Neural progenitor cell (in vitro differentiated cells): ENCODE results near the gene NHEJ1. TPM values are rescaled to one million over a fixed set of nuclear protein-coding genes. Genes with fewer than 3 reads are reported as not detected.

Experiments used
- DNase-seq: peaks from one replicate; pipeline ENCODE4 v3.0.0-alpha.2; 2016; ENCODE audit warnings: low spot score
- H2AFZ ChIP-seq: fragments of 200-600 bp; sonication (generic); replicated peaks from 2 replicates; pipeline ENCODE4 v1.6.1; 2016; ENCODE audit warnings: antibody characterized with exemption
- H3F3A ChIP-seq: fragments of 200-600 bp; sonication (generic); 2 replicates; pipeline ENCODE4 v1.6.1; 2016; ENCODE audit warnings: antibody characterized with exemption, low read depth
- H3K27ac ChIP-seq: fragments of 200-600 bp; sonication (generic); 2 replicates; pipeline ENCODE4 v1.5.1; 2016; ENCODE audit warnings: mild to moderate bottlenecking
- H3K27me3 ChIP-seq: fragments of 200-600 bp; sonication (generic); 2 replicates; pipeline ENCODE4 v1.6.1; 2016; ENCODE audit warnings: mild to moderate bottlenecking, moderate library complexity
- H3K36me3 ChIP-seq: fragments of 200-600 bp; sonication (generic); 2 replicates; pipeline ENCODE4 v1.5.1; 2016
- H3K4me1 ChIP-seq: fragments of 200-600 bp; sonication (generic); 2 replicates; pipeline ENCODE4 v1.6.1; 2016; ENCODE audit warnings: mixed run types
- H3K4me2 ChIP-seq: fragments of 200-600 bp; sonication (generic); 2 replicates; pipeline ENCODE4 v1.6.1; 2016
- H3K4me3 ChIP-seq: fragments of 200-600 bp; sonication (generic); 2 replicates; pipeline ENCODE4 v1.5.1; 2016
- H3K79me2 ChIP-seq: fragments of 200-600 bp; sonication (generic); 2 replicates; pipeline ENCODE4 v1.6.1; 2016; ENCODE audit warnings: low read depth
- H3K9ac ChIP-seq: fragments of 200-600 bp; sonication (generic); 2 replicates; pipeline ENCODE4 v1.6.1; 2016
- H3K9me3 ChIP-seq: fragments of 200-600 bp; sonication (generic); 2 replicates; pipeline ENCODE4 v1.5.1; 2016; ENCODE audit warnings: low read depth
- H4K20me1 ChIP-seq: fragments of 200-600 bp; sonication (generic); 2 replicates; pipeline ENCODE4 v1.6.1; 2016; ENCODE audit warnings: low read depth
- H3K27ac Mint-ChIP-seq: 3 replicates; pipeline ENCODE4 v1.8.0; 2021; ENCODE audit warnings: mixed read lengths
- H3K27me3 Mint-ChIP-seq: 2 replicates; pipeline ENCODE4 v1.8.0; 2022; ENCODE audit warnings: low read depth, mild to moderate bottlenecking, inconsistent platforms, moderate library complexity, mixed read lengths; ENCODE audit not compliant: insufficient read depth
- H3K36me3 Mint-ChIP-seq: 3 replicates; pipeline ENCODE4 v1.8.0; 2021; ENCODE audit warnings: mixed read lengths
- H3K4me1 Mint-ChIP-seq: 3 replicates; pipeline ENCODE4 v1.8.0; 2021; ENCODE audit warnings: mixed read lengths
- H3K4me3 Mint-ChIP-seq: 3 replicates; pipeline ENCODE4 v1.8.0; 2021; ENCODE audit warnings: mild to moderate bottlenecking, moderate library complexity, mixed read lengths
- H3K9me3 Mint-ChIP-seq: 3 replicates; pipeline ENCODE4 v1.8.0; 2020; ENCODE audit warnings: mixed read lengths
- CTCF ChIP-seq: fragments of 200-600 bp; sonication (generic); IDR thresholded peaks from 2 replicates; pipeline ENCODE4 v1.5.1; 2017; ENCODE audit warnings: antibody characterized with exemption, mild to moderate bottlenecking
- EZH2 ChIP-seq: fragments of 200-600 bp; sonication (generic); IDR thresholded peaks from 2 replicates; pipeline ENCODE4 v1.6.1; 2017; ENCODE audit warnings: antibody characterized with exemption, mild to moderate bottlenecking, moderate library complexity
- EZH2phosphoT487 ChIP-seq: fragments of 200-600 bp; sonication (generic); IDR thresholded peaks from 2 replicates; pipeline ENCODE4 v1.6.1; 2017; ENCODE audit warnings: antibody characterized with exemption
- total RNA-seq: library from RNA; depleted of rRNA; stranded (reverse); fragments of >200 nt; gene quantifications from 2 replicates; pipeline ENCODE4 v1.2.3, GENCODE V29; 2015; ENCODE audit warnings: low replicate concordance

Gene NHEJ1
- total RNA-seq, 1 donor from 2014 or later, result 25.5 TPM

GRCh38 chr2:219104107-219105035, 56.2 kb downstream of the NHEJ1 start:
- no peaks in the 10 kb centered on the region for H3K36me3 ChIP-seq
- H3K4me2 ChIP-seq, result no peak overlapping the region
- H3K4me3 ChIP-seq, result no peak overlapping the region
- no peak overlapping the region for H3K27ac ChIP-seq
- H3K4me1 ChIP-seq, result peaks cover 3% of the 10 kb centered on the region
- no peak for TF ChIP-seq EZH2
- TF ChIP-seq CTCF, result peak; percentile 82
- no peak for TF ChIP-seq EZH2phosphoT487
- no peaks in the 10 kb centered on the region for H3K79me2 ChIP-seq
- H4K20me1 ChIP-seq, result peaks cover 2% of the 10 kb centered on the region
- H3K27me3 Mint-ChIP-seq, result no peaks in the 10 kb centered on the region
- H3K9ac ChIP-seq, result no peak overlapping the region
- H3K27me3 ChIP-seq, result no peaks in the 10 kb centered on the region
- peak; percentile 67 for DNase-seq
- no peaks in the 10 kb centered on the region for H3K9me3 Mint-ChIP-seq
- H3K4me3 Mint-ChIP-seq, result no peak overlapping the region
- H3F3A ChIP-seq, result no peaks in the 10 kb centered on the region
- no peaks in the 10 kb centered on the region for H3K36me3 Mint-ChIP-seq
- no peak overlapping the region for H3K27ac Mint-ChIP-seq
- no peaks in the 10 kb centered on the region for H3K9me3 ChIP-seq
- H3K4me1 Mint-ChIP-seq, result peaks cover 3% of the 10 kb centered on the region
- no peak overlapping the region for H2AFZ ChIP-seq

- H2AFZ ChIP-seq, result no peak overlapping the region
- no peaks in the 10 kb centered on the region for H3K27me3 Mint-ChIP-seq
- no peaks in the 10 kb centered on the region for H3K4me1 ChIP-seq
- H3K27ac ChIP-seq, result no peak overlapping the region
- H3K9me3 Mint-ChIP-seq, result no peaks in the 10 kb centered on the region
- H3K9me3 ChIP-seq, result no peaks in the 10 kb centered on the region
- H3K4me3 Mint-ChIP-seq, result no peak overlapping the region
- DNase-seq, result no peak
- H3K4me1 Mint-ChIP-seq, result no peaks in the 10 kb centered on the region
- no peak for TF ChIP-seq EZH2phosphoT487
- TF ChIP-seq CTCF, result no peak
- no peak for TF ChIP-seq EZH2
- no peaks in the 10 kb centered on the region for H3K27me3 ChIP-seq
- no peaks in the 10 kb centered on the region for H3K79me2 ChIP-seq
- no peak overlapping the region for H3K4me3 ChIP-seq
- H3K4me2 ChIP-seq, result no peak overlapping the region
- no peak overlapping the region for H3K9ac ChIP-seq
- no peaks in the 10 kb centered on the region for H3K36me3 ChIP-seq
- H4K20me1 ChIP-seq, result no peaks in the 10 kb centered on the region
- no peak overlapping the region for H3K27ac Mint-ChIP-seq
- H3F3A ChIP-seq, result no peaks in the 10 kb centered on the region
- no peaks in the 10 kb centered on the region for H3K36me3 Mint-ChIP-seq
Measured at GRCh38 chr2:219099329-219099728, 61.3 kb downstream of the NHEJ1 start.

GRCh38 chr2:219095406-219095935, 65.1 kb downstream of the NHEJ1 start:
- TF ChIP-seq EZH2, result no peak
- no peaks in the 10 kb centered on the region for H3F3A ChIP-seq
- no peak overlapping the region for H3K4me3 Mint-ChIP-seq
- DNase-seq, result no peak
- no peak overlapping the region for H2AFZ ChIP-seq
- no peaks in the 10 kb centered on the region for H3K27me3 ChIP-seq
- H3K9me3 Mint-ChIP-seq, result no peaks in the 10 kb centered on the region
- no peaks in the 10 kb centered on the region for H4K20me1 ChIP-seq
- H3K9ac ChIP-seq, result no peak overlapping the region
- no peak overlapping the region for H3K27ac Mint-ChIP-seq
- H3K36me3 ChIP-seq, result no peaks in the 10 kb centered on the region
- H3K27me3 Mint-ChIP-seq, result no peaks in the 10 kb centered on the region
- H3K36me3 Mint-ChIP-seq, result peaks cover 3% of the 10 kb centered on the region
- no peak overlapping the region for H3K4me2 ChIP-seq
- H3K27ac ChIP-seq, result no peak overlapping the region
- H3K4me3 ChIP-seq, result no peak overlapping the region
- no peaks in the 10 kb centered on the region for H3K79me2 ChIP-seq
- no peaks in the 10 kb centered on the region for H3K4me1 Mint-ChIP-seq
- H3K9me3 ChIP-seq, result no peaks in the 10 kb centered on the region
- no peaks in the 10 kb centered on the region for H3K4me1 ChIP-seq

- no peak overlapping the region for H3K4me3 Mint-ChIP-seq
- Histone ChIP-seq H2AFZ (no peak overlapping the region), H3K4me2 (no peak overlapping the region), H3K9ac (no peak overlapping the region), H3K36me3 (no peaks in the 10 kb centered on the region), H3K4me3 (no peak overlapping the region), H4K20me1 (no peaks in the 10 kb centered on the region), H3K79me2 (no peaks in the 10 kb centered on the region), H3K4me1 (no peaks in the 10 kb centered on the region), H3K27ac (no peak overlapping the region), H3F3A (no peaks in the 10 kb centered on the region), H3K9me3 (no peaks in the 10 kb centered on the region), H3K27me3 (no peaks in the 10 kb centered on the region)
- peaks cover 3% of the 10 kb centered on the region for H3K36me3 Mint-ChIP-seq
- no peaks in the 10 kb centered on the region for H3K4me1 Mint-ChIP-seq
- TF ChIP-seq EZH2, result no peak
- TF ChIP-seq CTCF, result no peak
- no peak for TF ChIP-seq EZH2phosphoT487
- no peak for DNase-seq
- no peaks in the 10 kb centered on the region for H3K9me3 Mint-ChIP-seq
- no peak overlapping the region for H3K27ac Mint-ChIP-seq
- H3K27me3 Mint-ChIP-seq, result no peaks in the 10 kb centered on the region
Measured at GRCh38 chr2:219094171-219094570, 66.4 kb downstream of the NHEJ1 start.
